GM18909 (cell line): ENCODE measurements around the gene LGALS3.

Experiments
- ATAC-seq: cut with Tn5 transposase; IDR thresholded peaks from one replicate; pipeline ENCODE4 v1.9.1; 2021; ENCODE audit warnings: mild to moderate bottlenecking; ENCODE audit not compliant: unreplicated experiment, poor library complexity

The LGALS3 gene

GRCh38 chr14:55128386-55129085, 516 bp upstream of the LGALS3 start:
- no peak for ATAC-seq

GRCh38 chr14:55129428-55130195, 560 bp downstream of the LGALS3 start:
- ATAC-seq: peak; percentile 68

- no peak for ATAC-seq
These were observed 1.1 kb downstream of the LGALS3 start for GRCh38 chr14:55130196-55130550.

- ATAC-seq: no peak
These were observed 2.5 kb downstream of the LGALS3 start for GRCh38 chr14:55131370-55132137.

- ATAC-seq: no peak
These were observed 4.4 kb downstream of the LGALS3 start for GRCh38 chr14:55133416-55133815.

GRCh38 chr14:55136241-55136640, 7.2 kb downstream of the LGALS3 start:
- no peak for ATAC-seq

GRCh38 chr14:55136885-55137786, 8.1 kb downstream of the LGALS3 start:
- no peak for ATAC-seq

- ATAC-seq: no peak
These were observed 9.0 kb downstream of the LGALS3 start for GRCh38 chr14:55138091-55138490.

- ATAC-seq: no peak
These were observed 10.1 kb downstream of the LGALS3 start for GRCh38 chr14:55139141-55139540.

GRCh38 chr14:55139696-55140509, 10.9 kb downstream of the LGALS3 start:
- ATAC-seq: no peak

- ATAC-seq: no peak
These were observed 12.8 kb downstream of the LGALS3 start for GRCh38 chr14:55141825-55142224.

- ATAC-seq: no peak
These were observed 13.4 kb downstream of the LGALS3 start for GRCh38 chr14:55142466-55142865.

- ATAC-seq: no peak
These were observed 17.4 kb downstream of the LGALS3 start for GRCh38 chr14:55146425-55146824.

GRCh38 chr14:55151601-55152000, 22.5 kb downstream of the LGALS3 start:
- ATAC-seq: no peak

GRCh38 chr14:55152052-55152753, 23.2 kb downstream of the LGALS3 start:
- no peak for ATAC-seq

- no peak for ATAC-seq
These were observed 24.9 kb downstream of the LGALS3 start for GRCh38 chr14:55153951-55154350.

- ATAC-seq: no peak
These were observed 28.0 kb downstream of the LGALS3 start for GRCh38 chr14:55157080-55157479.

GRCh38 chr14:55158412-55158811, 29.4 kb downstream of the LGALS3 start:
- ATAC-seq: no peak

GRCh38 chr14:55160989-55161388, 31.9 kb downstream of the LGALS3 start:
- no peak for ATAC-seq
